ENCODE results near the gene MRPL4.

GRCh38 chr19:10299545-10300458, 47.8 kb downstream of the MRPL4 start:
- TF ChIP-seq, protein P1, sequence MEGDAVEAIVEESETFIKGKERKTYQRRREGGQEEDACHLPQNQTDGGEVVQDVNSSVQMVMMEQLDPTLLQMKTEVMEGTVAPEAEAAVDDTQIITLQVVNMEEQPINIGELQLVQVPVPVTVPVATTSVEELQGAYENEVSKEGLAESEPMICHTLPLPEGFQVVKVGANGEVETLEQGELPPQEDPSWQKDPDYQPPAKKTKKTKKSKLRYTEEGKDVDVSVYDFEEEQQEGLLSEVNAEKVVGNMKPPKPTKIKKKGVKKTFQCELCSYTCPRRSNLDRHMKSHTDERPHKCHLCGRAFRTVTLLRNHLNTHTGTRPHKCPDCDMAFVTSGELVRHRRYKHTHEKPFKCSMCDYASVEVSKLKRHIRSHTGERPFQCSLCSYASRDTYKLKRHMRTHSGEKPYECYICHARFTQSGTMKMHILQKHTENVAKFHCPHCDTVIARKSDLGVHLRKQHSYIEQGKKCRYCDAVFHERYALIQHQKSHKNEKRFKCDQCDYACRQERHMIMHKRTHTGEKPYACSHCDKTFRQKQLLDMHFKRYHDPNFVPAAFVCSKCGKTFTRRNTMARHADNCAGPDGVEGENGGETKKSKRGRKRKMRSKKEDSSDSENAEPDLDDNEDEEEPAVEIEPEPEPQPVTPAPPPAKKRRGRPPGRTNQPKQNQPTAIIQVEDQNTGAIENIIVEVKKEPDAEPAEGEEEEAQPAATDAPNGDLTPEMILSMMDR (IDR thresholded peaks at IDR 0.05; ENCODE audit: low read length): no peak
- no peak for TF ChIP-seq EZH2 (IDR thresholded peaks at IDR 0.05; ENCODE audit: borderline replicate concordance, low read length)

Data from OCI-LY1 (cell line).